GM06990 (cell line): ENCODE measurements around the gene NUP160.
A peak's percentile ranks its signal among the peaks of the same experiment; 100 is the strongest.

Source experiments
- DNase-seq: peaks from one replicate; pipeline ENCODE4 v3.0.0-alpha.2; 2011; ENCODE audit not compliant: insufficient read length; ENCODE audit errors: extremely low read depth
- H3K27me3 ChIP-seq: replicated peaks from 2 replicates; pipeline ENCODE4 v1.6.0; 2011; ENCODE audit warnings: low read length; ENCODE audit not compliant: control insufficient read depth, insufficient read depth
- H3K36me3 ChIP-seq: 2 replicates; pipeline ENCODE4 v1.5.1; 2011; ENCODE audit warnings: low read length; ENCODE audit not compliant: control insufficient read depth, insufficient read depth
- H3K4me3 ChIP-seq: replicated peaks from 2 replicates; pipeline ENCODE4 v1.5.1; 2011; ENCODE audit warnings: low read depth, mild to moderate bottlenecking, control low read depth, low read length
- CTCF ChIP-seq: IDR thresholded peaks from 2 replicates; pipeline ENCODE4 v1.5.1; 2011; ENCODE audit warnings: low read length, control low read depth, mild to moderate bottlenecking, inconsistent platforms; ENCODE audit not compliant: insufficient read depth, poor library complexity, severe bottlenecking

The NUP160 gene

GRCh38 chr11:47856186-47856585, 8.0 kb upstream of the NUP160 start:
- Histone ChIP-seq H3K27me3 (no peaks in the 10 kb centered on the region), H3K36me3 (no peaks in the 10 kb centered on the region), H3K4me3 (no peak overlapping the region)
- TF ChIP-seq CTCF: no peak
- DNase-seq: no peak

DNA sequence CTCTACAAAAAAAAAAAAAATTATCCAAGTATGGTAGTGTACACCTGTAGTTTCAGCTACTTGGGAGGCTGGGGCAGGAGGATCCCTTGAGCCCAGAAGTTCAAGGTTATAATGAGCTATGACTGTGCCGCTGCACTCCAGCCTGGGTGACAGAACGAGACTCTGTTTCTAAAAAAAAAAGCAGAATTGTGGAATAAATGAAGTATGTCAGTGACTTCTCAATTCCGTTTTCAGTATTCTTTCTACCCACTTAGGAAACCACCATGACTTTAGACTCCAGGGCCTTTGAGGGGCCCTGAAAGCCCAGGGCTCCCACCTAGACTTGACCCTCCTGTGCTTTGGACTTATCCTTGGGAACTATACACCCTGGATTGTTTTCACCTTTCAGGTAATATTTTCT, 6.5 kb upstream of the NUP160 start:
- Histone ChIP-seq H3K36me3 (no peaks in the 10 kb centered on the region), H3K27me3 (no peaks in the 10 kb centered on the region), H3K4me3 (no peak overlapping the region)
- DNase-seq: peak; percentile 69
- no peak for TF ChIP-seq CTCF

GRCh38 chr11:47852053-47852452, 3.9 kb upstream of the NUP160 start:
- no peak for TF ChIP-seq CTCF
- H3K27me3 ChIP-seq: no peaks in the 10 kb centered on the region
- DNase-seq: no peak
- H3K4me3 ChIP-seq: no peak overlapping the region
- H3K36me3 ChIP-seq: no peaks in the 10 kb centered on the region

- no peak for DNase-seq
- no peaks in the 10 kb centered on the region for H3K27me3 ChIP-seq
- no peak for TF ChIP-seq CTCF
- H3K4me3 ChIP-seq: no peak overlapping the region
- H3K36me3 ChIP-seq: peaks cover 3% of the 10 kb centered on the region; the same call in 1 of the 2 replicates
Measured at GRCh38 chr11:47850337-47850736, 2.2 kb upstream of the NUP160 start.

DNA sequence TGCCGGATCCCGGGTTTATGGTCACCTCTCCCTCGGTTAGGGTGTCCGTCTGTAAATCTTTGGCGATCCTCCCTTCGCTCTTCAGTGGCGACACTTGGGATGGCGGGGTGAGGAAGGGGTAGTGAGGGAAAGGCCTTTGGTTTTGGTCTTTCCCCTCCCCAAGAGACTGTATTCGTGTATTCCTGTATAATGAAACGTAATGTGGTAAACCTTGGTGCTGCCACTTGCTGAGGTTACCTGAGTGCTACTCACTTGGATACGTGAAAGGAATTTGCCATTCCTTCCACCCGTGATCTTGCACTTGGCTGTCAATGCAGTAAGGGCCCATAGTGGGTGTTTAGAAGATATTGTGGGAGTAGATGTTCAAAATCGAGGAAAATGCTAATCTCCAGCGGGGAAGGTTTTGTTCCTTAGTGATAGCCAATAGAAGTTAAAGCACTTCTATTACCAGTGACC, 578 bp upstream of the NUP160 start:
- peaks cover 6% of the 10 kb centered on the region; the same call in 1 of the 2 replicates for H3K36me3 ChIP-seq
- peak overlapping the region; percentile 72 for H3K4me3 ChIP-seq
- DNase-seq: no peak

More for the DNA sequence above, 578 bp upstream of the NUP160 start:
- no peaks in the 10 kb centered on the region for H3K27me3 ChIP-seq
- TF ChIP-seq CTCF: no peak
